Thymus (tissue), 11 donors: Measurements from ENCODE around the gene C17orf67. TPM values are rescaled to one million over a fixed set of nuclear protein-coding genes. Genes with fewer than 3 reads are reported as not detected.

Source experiments
- DNase-seq, 9 donors: peaks; one replicate each; pipeline ENCODE4 v3.0.0-alpha.2; 2013; ENCODE audit warnings: low spot score in 9 of 9, low read depth in 6 of 9, missing footprints in 1 of 9
- H3K27ac ChIP-seq, 2 donors: one replicate each; pipeline ENCODE4 v1.5.1; 2013; ENCODE audit warnings: control low read depth in 1 of 2, low read depth in 1 of 2, low read length in 1 of 2, mild to moderate bottlenecking in 1 of 2, moderate library complexity in 1 of 2
- H3K27me3 ChIP-seq, 2 donors: one replicate each; pipeline ENCODE4 v1.5.1; 2013; ENCODE audit warnings: low read length in 1 of 2; ENCODE audit not compliant: control insufficient read depth in 2 of 2, insufficient read depth in 1 of 2
- H3K36me3 ChIP-seq, 2 donors: one replicate each; pipeline ENCODE4 v1.5.1; 2013; ENCODE audit warnings: low read length in 1 of 2, mild to moderate bottlenecking in 1 of 2, moderate library complexity in 1 of 2; ENCODE audit not compliant: control insufficient read depth in 2 of 2, insufficient read depth in 2 of 2
- H3K4me1 ChIP-seq, 2 donors: one replicate each; pipeline ENCODE4 v1.5.1; 2013; ENCODE audit warnings: low read length in 2 of 2; ENCODE audit not compliant: control insufficient read depth in 2 of 2, insufficient read depth in 2 of 2
- H3K4me3 ChIP-seq, 2 donors: one replicate each; pipeline ENCODE4 v1.5.1; 2013; ENCODE audit warnings: low read length in 2 of 2, control low read depth in 1 of 2, mild to moderate bottlenecking in 1 of 2
- H3K9me3 ChIP-seq, 2 donors: one replicate each; pipeline ENCODE4 v1.5.1; 2013; ENCODE audit warnings: low read length in 1 of 2, mild to moderate bottlenecking in 1 of 2; ENCODE audit not compliant: control insufficient read depth in 2 of 2, insufficient read depth in 1 of 2
- WGBS: extraction: QIAGEN DNeasy Blood & Tissue Kit; methylation state at CpG from one replicate; pipeline ENCODE4 v1.1.7; 2013; 5-methylcytosine and 5-hydroxymethylcytosine counted together
- polyA plus RNA-seq: library from polyadenylated mRNA; stranded (reverse); fragments of 200-250 nt; gene quantifications from one replicate; pipeline ENCODE4 v1.2.3, GENCODE V29; 2013
- total RNA-seq: library from RNA; stranded (reverse); fragments of 120-200 nt; gene quantifications from one replicate; pipeline ENCODE4 v1.2.4, GENCODE V29; 2013
- donor health status: healthy.

C17orf67 gene
- total and polyA plus RNA-seq, 2 donors = 8.0 to 14.0 TPM

DNA sequence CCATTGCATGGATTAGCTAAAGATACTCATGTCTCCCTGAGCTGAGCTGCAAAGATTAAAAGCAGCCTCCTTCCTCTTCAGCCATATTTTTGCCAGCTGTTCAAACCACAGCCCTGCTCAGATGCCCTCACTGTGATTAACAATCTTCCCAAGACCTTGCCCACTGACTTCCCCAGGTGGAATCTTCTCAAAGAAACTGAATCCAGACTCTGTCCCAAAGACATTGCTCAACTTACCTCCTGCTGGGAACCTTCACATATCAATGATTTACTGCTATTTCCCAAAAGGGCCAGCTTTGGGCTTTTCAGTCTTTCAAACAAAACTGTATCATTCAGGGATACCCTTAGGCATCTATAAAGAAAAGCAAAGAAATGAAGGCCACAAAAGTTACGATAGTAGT is 9.2 kb downstream of the C17orf67 start:
- no peak for DNase-seq
- no peaks in the 10 kb centered on the region for H3K27me3 ChIP-seq
- H3K4me3 ChIP-seq = no peak overlapping the region
- H3K27ac ChIP-seq = no peak overlapping the region
- 94% methylated on average over 1 of the region's 1 CpG for WGBS
- peaks cover 0 to 8% of the 10 kb centered on the region in 2 donors for H3K36me3 ChIP-seq
- peaks cover 0 to 4% of the 10 kb centered on the region in 2 donors for H3K9me3 ChIP-seq
- H3K4me1 ChIP-seq = peaks cover 19 to 39% of the 10 kb centered on the region in 2 donors

DNA sequence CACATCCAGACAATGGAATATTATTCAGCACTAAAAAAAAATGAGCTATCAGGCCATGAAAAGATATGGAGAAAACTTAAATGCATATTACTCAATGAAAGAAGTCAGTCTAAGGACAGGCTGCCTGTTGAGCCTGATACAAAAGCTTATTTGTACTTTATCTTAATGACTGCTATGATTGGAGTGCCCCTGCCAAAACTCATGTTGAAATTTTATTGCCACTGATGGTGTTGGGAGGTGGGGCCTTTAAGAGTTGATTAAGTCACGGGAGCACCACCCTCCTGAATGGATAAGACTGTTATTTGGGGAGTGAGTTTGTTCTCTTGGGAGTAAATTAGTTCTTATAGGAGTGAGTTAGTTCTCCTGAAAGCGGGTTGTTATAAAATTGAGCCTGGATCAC is 9.9 kb downstream of the C17orf67 start:
- Histone ChIP-seq H3K27me3 (no peaks in the 10 kb centered on the region), H3K4me1 (peaks cover 21 to 42% of the 10 kb centered on the region in 2 donors), H3K27ac (no peak overlapping the region), H3K4me3 (no peak overlapping the region), H3K36me3 (peaks cover 0 to 6% of the 10 kb centered on the region in 2 donors), H3K9me3 (peaks cover 0 to 4% of the 10 kb centered on the region in 2 donors)
- WGBS = 99% methylated on average over 2 of the region's 2 CpGs
- no peak for DNase-seq

DNA sequence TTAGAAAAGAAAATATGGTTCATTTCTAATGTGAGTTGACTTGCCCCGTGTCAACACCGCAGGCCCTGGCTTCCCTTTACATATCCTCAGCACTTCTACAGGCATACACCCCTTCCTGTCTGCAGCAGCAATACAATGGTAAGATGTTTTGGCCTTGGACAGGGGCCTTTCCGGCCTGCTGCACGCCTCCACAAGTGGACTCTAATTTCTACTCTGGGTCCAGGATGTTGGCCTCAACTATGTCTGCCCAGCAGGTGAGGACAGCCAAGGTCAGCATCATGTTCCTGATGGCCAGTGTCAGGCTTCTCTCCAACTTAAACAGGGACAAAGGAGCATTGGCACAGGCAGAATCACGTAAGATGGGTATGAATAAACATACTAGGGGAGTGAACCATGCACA is 11.0 kb downstream of the C17orf67 start:
- Histone ChIP-seq H3K4me1 (peaks cover 21 to 42% of the 10 kb centered on the region in 2 donors), H3K27me3 (no peaks in the 10 kb centered on the region), H3K4me3 (no peak overlapping the region), H3K27ac (peak overlapping the region in 1 of 2 donors; percentile 23), H3K36me3 (peaks cover 0 to 5% of the 10 kb centered on the region in 2 donors), H3K9me3 (peaks cover 0 to 4% of the 10 kb centered on the region in 2 donors)
- DNase-seq = no peak
- WGBS = 74% methylated on average over 5 of the region's 5 CpGs

DNA sequence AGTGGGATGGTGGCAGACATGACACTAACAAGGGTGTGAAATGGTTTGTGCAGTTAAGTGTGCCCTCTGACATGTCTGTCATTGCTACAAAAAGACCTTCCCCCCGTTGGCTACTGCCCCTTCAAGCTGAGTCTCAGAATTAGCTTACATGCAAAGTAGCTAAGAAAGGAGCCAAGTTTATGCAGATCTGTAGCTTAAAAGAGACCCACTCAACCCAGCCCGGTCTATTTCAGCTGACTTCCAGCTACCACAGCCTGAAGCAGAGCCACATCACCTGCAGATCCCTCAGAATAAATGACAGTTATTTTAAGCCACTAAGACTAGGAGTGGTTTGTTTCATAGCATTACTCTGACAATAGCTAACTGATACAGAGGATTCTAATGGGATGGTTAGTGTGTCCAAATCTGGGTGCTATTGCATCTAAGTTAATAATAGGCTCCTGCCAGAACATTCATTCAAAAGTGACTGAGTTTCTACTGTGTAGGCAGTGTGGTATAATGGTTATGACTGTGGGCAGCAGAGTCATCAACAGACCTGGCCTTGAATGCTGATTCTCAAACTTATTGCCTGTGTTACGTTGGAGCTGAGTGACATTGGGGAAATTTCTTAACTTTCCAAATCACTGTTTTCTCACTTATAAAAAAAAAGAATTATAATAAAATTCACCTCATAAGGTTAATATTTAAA is 11.7 kb downstream of the C17orf67 start:
- no peak overlapping the region for H3K4me3 ChIP-seq
- H3K36me3 ChIP-seq = no peaks in the 10 kb centered on the region
- H3K9me3 ChIP-seq = peaks cover 0 to 4% of the 10 kb centered on the region in 2 donors
- peak in 1 of 9 donors; percentile 67 for DNase-seq
- H3K27me3 ChIP-seq = no peaks in the 10 kb centered on the region
- peak overlapping the region in 1 of 2 donors; percentile 82 for H3K27ac ChIP-seq
- WGBS = 42% methylated on average over 3 of the region's 3 CpGs
- H3K4me1 ChIP-seq = peaks cover 21 to 42% of the 10 kb centered on the region in 2 donors

DNA sequence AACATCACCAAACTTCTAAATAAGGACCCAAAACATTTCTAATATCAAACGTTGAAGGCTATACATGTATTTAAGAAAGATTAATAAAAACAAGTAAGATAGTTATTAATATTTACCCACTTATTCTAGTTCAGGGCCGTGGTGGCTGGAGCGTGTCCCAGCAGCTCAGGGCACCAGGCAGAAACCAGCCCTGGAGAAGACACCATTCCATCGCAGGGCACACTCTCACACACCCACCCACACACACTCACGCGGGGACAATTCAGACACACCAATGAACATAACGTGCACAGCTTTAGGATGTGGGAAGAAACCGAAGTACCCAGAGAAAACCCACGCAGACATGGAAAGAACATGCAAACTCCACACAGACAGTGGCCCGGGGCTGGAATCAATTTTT is 13.5 kb downstream of the C17orf67 start:
- Histone ChIP-seq H3K27me3 (no peaks in the 10 kb centered on the region), H3K9me3 (peaks cover 0 to 4% of the 10 kb centered on the region in 2 donors), H3K4me3 (no peak overlapping the region), H3K36me3 (no peaks in the 10 kb centered on the region), H3K4me1 (peaks cover 29 to 57% of the 10 kb centered on the region in 2 donors), H3K27ac (no peak overlapping the region)
- 87% methylated on average over 10 of the region's 10 CpGs for WGBS
- no peak for DNase-seq

DNA sequence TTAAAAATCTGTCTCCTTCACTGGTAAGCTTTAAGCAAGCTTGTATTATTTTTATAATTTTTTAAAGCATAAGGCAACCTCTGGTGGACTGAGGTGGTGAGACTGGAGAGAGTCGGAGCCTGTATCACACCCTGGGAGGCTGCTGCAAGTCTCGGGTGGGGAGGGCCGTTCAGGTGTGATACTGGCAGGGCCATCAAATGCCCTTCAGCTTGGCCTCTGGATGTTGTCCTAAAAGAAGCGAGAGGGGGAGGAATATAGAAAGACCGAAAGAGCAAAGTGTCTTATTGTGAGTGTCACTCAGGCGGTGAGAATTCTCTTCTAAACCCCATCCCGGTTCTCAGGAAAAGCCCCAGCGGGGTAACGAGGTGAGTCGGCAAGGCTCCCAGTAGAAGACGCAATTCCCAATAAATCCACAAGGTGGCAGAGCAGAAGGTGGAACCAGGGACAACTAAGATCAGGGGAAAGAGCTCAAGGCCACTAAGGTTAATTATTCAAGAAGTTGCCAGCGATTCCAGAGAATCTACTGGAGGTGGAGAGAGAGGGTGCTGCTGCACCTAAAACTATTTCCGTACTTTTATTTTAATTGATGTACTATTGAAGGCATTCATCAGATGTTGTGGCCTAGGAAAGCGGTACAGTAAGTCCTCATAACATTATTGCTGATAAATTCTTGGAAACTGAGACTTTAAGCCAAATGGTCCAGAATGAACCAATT is 14.1 kb downstream of the C17orf67 start:
- Histone ChIP-seq H3K4me1 (peaks cover 32 to 60% of the 10 kb centered on the region in 2 donors), H3K9me3 (peaks cover 0 to 4% of the 10 kb centered on the region in 2 donors), H3K36me3 (no peaks in the 10 kb centered on the region), H3K4me3 (no peak overlapping the region), H3K27me3 (no peaks in the 10 kb centered on the region), H3K27ac (no peak overlapping the region)
- peak in 8 of 9 donors; percentile 48 to 91 (median 82) for DNase-seq
- whole genome bisulfite sequencing = 32% methylated on average over 14 of the region's 14 CpGs

DNA sequence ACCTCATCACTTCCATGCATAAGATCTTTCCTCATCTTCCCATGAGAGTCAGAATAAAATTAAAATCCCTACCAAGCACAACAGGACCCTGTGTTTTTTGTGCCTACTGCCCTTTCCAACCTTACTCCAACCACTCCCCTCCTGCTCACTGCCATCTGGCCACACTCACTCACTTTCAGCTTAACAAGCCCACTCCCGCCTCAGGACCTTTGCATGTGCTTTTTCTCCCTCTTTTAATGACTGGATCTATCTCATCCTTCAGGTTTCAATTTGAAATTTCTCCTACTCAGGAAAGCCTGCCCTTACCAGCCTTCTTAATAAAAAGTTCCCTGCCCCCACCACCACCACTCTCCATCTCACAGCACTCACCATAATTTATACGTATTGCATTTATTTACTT is 14.7 kb downstream of the C17orf67 start:
- Histone ChIP-seq H3K9me3 (peaks cover 0 to 5% of the 10 kb centered on the region in 2 donors), H3K27ac (no peak overlapping the region), H3K4me3 (no peak overlapping the region), H3K4me1 (peaks cover 34 to 60% of the 10 kb centered on the region in 2 donors), H3K27me3 (no peaks in the 10 kb centered on the region), H3K36me3 (no peaks in the 10 kb centered on the region)
- DNase-seq = no peak
- WGBS = 98% methylated on average over 2 of the region's 2 CpGs

DNA sequence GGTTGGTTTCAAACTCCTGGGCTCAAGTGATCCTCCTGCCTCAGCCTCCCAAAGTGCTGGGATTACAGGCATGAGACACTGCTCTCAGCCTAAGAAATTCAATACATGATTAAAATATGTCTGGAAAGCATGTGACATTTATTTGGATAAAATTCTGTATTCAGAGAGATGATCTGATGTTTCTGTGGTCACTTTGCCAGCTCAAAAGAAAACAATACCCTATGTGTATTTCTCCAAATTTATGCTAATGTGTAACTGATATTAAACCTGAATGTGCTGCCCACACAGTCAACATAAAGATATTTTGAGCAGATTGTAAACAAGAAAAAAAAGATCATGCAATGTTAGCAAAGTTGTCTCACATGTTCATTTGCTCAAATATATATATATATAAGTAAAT is 16.7 kb downstream of the C17orf67 start:
- Histone ChIP-seq H3K27me3 (no peaks in the 10 kb centered on the region), H3K4me1 (peaks cover 39 to 69% of the 10 kb centered on the region in 2 donors), H3K4me3 (no peak overlapping the region), H3K27ac (no peak overlapping the region), H3K9me3 (peaks cover 0 to 3% of the 10 kb centered on the region in 2 donors), H3K36me3 (no peaks in the 10 kb centered on the region)
- no peak for DNase-seq

DNA sequence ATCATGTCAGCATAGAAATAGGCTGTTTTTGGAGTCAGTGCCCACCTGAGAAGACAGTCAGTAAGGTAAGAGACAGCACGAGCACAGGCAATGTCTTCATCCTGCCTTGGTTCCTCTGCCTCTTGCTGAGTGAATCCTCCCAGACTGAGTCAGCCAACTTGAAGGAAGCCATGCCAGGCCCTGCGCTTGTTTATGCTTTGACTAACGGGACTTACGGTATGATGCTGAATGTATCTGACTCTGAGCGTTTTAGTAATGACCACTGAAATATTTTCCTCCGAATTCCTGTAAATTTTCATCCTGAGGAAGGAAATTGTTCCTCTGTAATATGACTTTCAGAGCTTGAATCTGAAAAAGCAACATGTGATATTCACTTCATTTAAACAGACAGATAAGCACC is 18.0 kb downstream of the C17orf67 start:
- 90% methylated on average over 6 of the region's 6 CpGs for WGBS
- H3K4me1 ChIP-seq = peaks cover 40 to 70% of the 10 kb centered on the region in 2 donors
- H3K9me3 ChIP-seq = peaks cover 0 to 3% of the 10 kb centered on the region in 2 donors
- H3K27ac ChIP-seq = peak overlapping the region in 1 of 2 donors; percentile 73
- no peaks in the 10 kb centered on the region for H3K27me3 ChIP-seq
- no peaks in the 10 kb centered on the region for H3K36me3 ChIP-seq
- no peak overlapping the region for H3K4me3 ChIP-seq
- DNase-seq = peak in 1 of 9 donors; percentile 48
